ENCODE results near the gene FRMD4A.

The FRMD4A gene

DNA sequence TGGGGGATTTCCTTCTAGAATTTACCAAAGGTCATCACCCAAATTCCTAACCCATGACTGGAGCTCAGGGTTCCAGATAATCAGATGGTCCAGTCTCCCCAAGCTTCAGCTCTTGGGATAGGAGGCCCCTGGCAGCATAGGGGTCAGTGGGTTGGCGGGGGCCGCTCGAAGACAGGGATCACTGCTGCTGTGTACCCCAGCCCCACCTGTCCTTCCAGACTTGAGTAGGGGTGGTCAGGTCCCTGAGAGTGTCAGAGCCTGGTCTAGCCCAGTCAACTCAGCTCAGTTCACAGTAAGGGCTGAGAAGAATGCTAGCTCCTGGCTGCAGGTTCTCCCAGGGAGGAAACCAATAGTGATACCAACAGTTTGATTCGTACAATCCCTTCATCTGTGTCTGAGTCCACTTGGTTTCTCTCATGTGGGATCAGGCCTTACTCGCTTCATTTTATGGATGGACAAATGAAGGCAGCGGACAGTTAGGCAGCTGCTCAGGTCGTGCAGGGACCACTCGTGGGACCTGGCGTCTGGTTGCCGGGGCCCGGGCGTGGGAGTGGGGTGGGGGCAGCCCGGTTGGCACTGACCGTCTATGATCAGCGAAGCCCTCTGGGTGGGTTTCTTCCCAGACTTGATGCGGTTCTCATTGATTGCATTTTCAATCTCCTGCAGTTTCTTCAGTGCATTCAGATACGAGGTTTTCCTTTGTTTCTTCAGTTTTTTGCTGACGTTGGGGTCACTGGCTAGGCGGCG, 665.0 kb downstream of the FRMD4A start:
- TF ChIP-seq, protein P1, sequence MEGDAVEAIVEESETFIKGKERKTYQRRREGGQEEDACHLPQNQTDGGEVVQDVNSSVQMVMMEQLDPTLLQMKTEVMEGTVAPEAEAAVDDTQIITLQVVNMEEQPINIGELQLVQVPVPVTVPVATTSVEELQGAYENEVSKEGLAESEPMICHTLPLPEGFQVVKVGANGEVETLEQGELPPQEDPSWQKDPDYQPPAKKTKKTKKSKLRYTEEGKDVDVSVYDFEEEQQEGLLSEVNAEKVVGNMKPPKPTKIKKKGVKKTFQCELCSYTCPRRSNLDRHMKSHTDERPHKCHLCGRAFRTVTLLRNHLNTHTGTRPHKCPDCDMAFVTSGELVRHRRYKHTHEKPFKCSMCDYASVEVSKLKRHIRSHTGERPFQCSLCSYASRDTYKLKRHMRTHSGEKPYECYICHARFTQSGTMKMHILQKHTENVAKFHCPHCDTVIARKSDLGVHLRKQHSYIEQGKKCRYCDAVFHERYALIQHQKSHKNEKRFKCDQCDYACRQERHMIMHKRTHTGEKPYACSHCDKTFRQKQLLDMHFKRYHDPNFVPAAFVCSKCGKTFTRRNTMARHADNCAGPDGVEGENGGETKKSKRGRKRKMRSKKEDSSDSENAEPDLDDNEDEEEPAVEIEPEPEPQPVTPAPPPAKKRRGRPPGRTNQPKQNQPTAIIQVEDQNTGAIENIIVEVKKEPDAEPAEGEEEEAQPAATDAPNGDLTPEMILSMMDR (IDR thresholded peaks at IDR 0.05; ENCODE audit: low read depth, low read length, missing control alignments) = no peak
- no peak for DNase-seq (ENCODE audit: extremely low read depth, low read depth)
- H3K4me3 ChIP-seq (replicated peaks; ENCODE audit: low read depth, low read length) = no peak overlapping the region

DNA sequence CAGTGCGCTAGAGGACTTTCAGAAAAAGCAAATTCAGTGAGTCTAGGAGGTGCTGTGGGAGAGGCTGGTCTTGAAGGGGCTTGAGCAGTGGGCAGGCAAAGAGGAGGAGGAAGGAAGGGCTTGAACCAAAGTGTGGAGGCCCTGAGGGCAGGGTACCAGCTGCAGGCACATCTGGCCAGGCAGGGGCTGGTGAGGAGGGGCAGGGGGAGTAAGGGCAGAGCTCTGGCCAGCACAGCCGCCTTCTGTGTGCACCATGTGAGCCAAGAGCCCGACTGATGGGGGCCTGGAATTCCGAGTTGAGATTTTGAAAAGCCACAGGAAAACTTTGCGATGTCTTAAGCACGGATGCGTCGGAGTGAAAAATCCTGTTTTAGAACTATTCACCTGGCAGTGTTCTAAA, 669.5 kb downstream of the FRMD4A start:
- no peak overlapping the region for H3K4me3 ChIP-seq (replicated peaks; ENCODE audit: low read depth, low read length)
- TF ChIP-seq, protein P1 (IDR thresholded peaks at IDR 0.05; ENCODE audit: low read depth, low read length, missing control alignments) = no peak
- DNase-seq (ENCODE audit: extremely low read depth, low read depth) = no peak

DNA sequence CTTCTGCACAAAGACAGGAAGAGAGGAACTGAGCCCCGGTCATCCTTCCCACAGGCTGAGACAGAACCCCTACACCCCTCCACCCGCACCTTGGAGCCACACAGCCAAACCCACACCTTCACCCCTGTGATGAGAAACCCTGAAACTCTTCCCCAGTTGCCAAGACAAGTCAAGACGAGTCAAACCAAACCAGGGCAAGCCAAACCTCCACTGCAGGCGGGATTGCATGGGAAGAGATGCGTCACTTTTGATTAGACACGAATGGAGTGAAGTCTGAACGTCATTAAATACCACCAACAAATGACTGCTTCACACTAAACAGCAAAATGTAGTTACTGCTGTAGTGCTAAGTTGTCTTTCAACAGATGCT, 670.2 kb downstream of the FRMD4A start:
- TF ChIP-seq, protein P1 (IDR thresholded peaks at IDR 0.05; ENCODE audit: low read depth, low read length, missing control alignments) = no peak
- no peak for DNase-seq (ENCODE audit: extremely low read depth, low read depth)

DNA sequence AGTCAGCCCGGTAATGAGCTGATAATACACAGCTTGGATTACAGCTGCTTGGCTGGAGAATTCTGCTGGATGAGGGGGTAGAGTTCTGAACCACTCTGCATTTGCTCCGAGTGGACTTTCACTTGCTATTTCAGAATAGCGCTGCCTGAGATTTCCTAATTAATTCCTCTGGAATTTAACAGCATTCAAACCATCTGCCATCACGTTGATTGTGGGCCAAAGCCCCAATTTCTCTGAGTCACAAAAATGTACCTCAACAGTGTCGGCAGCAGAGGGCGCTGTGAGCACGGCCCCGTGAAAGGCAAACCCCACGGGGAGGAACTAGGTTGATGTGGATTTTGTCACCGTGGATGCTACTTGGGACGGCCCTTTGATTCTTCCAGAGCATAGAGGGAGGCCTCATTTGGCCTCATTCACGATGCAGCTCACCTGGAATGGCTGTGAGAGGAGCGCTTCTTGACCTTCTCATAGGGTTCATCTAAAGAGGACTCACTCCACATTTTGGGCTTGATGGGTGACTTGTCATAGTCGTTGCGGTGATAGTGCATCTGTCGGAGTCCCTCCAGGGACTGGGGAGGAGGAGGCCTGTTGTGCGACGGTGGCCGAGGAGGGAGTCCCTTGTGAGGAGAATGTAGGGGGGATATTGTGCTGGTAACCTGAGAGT, 670.7 kb downstream of the FRMD4A start:
- peak; percentile 26 for DNase-seq (ENCODE audit: extremely low read depth, low read depth)
- TF ChIP-seq, protein P1 (IDR thresholded peaks at IDR 0.05; ENCODE audit: low read depth, low read length, missing control alignments) = peak; percentile 87
- no peak overlapping the region for H3K4me3 ChIP-seq (replicated peaks; ENCODE audit: low read depth, low read length)

More for the DNA sequence above, 670.2 kb downstream of the FRMD4A start:
- H3K4me3 ChIP-seq (replicated peaks; ENCODE audit: low read depth, low read length) = no peak overlapping the region

DNA sequence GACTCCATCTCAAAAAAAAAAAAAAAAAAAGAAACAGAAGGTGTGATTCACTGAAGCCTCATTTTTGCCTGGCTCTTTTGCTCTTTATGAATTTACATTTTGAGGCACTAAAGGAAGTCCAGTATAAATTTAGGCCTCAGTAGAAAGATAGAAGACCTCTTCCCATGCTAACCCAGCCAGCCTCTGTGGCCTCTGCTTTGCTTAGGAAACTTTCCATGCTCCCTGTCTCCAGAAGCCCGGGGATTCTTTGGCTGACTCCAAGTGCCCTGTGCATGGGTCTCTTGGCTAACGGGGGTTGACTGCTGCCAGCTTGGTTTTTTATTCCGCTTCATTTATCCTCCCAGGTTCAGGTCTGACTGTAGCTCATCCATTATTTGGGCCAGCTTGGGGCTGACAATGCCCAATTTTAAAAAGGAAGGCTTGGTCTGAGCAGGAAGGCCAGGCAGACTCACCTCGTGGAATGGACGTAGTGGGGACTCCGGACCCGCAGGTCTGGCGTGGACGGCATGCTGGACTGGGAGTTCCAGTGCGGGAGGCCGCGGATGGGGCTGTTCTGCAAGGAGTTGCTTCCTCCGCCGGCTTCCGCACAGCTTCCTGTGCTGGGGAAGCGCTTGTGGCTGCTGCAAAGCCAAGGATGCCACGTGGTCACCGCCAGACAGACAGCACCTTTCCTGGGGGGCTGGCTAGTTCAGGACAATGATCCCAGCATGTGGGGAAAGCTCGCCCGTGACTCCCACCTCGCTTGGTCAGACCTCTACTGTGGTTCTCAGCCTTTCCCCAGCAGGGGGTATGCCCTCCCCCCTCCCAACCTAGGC, 671.6 kb downstream of the FRMD4A start:
- no peak for DNase-seq (ENCODE audit: extremely low read depth, low read depth)
- H3K4me3 ChIP-seq (replicated peaks; ENCODE audit: low read depth, low read length) = no peak overlapping the region
- TF ChIP-seq, protein P1 (IDR thresholded peaks at IDR 0.05; ENCODE audit: low read depth, low read length, missing control alignments) = no peak

DNA sequence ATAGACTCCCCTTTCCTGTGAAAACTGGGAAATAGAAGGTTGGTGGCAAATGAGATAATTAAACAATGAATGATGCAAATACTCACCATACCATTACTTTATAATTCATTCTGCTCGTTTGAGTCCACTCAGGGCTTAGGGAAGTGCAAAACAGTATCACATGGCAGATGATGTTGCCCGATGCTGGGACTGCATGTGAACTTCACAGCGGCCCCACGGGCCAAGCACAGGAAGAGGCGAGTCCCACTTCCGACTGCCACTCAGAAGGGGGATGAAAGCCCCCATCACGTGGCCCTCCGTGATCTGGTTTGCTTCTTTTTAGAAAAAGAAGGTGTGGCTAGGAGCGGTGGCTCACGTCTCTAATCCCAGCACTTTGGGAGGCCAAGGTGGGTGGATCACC, 672.5 kb downstream of the FRMD4A start:
- no peak overlapping the region for H3K4me3 ChIP-seq (replicated peaks; ENCODE audit: low read depth, low read length)
- DNase-seq (ENCODE audit: extremely low read depth, low read depth) = no peak
- TF ChIP-seq, protein P1 (IDR thresholded peaks at IDR 0.05; ENCODE audit: low read depth, low read length, missing control alignments) = no peak
